C4-2B (cell line): ENCODE data around the gene GPHN.

Experiments used
- ZFX ChIP-seq: fragments of 450-650 bp; IDR thresholded peaks from 2 replicates; pipeline ENCODE4 v1.6.1; 2017
- TF ChIP-seq, protein P1 (sequence below): fragments of 450-650 bp; conservative IDR thresholded peaks from 2 replicates; pipeline ENCODE4 v1.5.1; 2017; ENCODE audit warnings: mild to moderate bottlenecking

DNA sequence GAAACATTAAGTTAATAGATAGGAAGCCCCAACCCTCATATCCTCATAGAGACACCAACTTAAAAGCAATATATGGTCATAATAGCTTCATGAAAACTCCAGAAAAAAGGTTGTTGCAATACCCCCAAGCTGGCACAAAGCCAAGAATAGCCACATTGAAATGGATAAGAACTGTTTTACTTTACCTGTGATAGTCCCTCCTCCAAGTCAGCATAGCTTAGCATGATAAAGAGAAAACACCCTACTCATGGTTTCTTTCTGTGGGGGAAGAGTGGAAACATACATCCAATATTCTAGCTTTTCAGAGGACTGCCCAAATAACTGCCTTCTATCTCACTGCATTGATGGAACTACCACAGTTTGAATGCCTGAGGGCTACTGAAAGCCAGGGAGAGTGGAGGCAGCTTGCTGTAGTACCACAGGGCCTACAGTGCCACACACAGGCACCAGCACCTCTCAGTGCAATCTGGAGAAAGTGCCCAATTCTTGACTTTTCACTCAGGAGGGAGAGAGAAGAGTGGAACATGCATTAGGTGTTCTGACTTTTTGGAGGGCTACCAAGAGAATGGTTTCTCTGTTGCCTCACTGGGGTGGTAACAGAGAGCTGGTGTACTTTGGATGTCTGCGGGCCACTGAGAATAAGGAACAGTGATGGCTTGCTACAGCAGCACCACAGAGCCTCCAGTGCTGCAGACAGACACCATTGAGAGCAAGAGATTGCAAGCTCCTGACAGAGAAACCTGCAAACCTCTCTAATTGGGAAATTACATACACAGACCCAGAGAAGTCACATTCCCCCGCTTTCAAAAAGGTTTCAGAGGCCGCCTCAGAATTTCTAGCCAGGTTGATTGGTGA lies 524.2 kb downstream of the GPHN start:
- TF ChIP-seq, protein P1, sequence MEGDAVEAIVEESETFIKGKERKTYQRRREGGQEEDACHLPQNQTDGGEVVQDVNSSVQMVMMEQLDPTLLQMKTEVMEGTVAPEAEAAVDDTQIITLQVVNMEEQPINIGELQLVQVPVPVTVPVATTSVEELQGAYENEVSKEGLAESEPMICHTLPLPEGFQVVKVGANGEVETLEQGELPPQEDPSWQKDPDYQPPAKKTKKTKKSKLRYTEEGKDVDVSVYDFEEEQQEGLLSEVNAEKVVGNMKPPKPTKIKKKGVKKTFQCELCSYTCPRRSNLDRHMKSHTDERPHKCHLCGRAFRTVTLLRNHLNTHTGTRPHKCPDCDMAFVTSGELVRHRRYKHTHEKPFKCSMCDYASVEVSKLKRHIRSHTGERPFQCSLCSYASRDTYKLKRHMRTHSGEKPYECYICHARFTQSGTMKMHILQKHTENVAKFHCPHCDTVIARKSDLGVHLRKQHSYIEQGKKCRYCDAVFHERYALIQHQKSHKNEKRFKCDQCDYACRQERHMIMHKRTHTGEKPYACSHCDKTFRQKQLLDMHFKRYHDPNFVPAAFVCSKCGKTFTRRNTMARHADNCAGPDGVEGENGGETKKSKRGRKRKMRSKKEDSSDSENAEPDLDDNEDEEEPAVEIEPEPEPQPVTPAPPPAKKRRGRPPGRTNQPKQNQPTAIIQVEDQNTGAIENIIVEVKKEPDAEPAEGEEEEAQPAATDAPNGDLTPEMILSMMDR, result no peak
- TF ChIP-seq ZFX, result no peak
